ENCODE data around the gene BCAR3.

GRCh38 chr1:93663208-93663614, 18.4 kb downstream of the BCAR3 start:
- TF ChIP-seq EGR1 (IDR thresholded peaks at IDR 0.05) (no peak), CEBPB (IDR thresholded peaks at IDR 0.05) (no peak), TCF12 (IDR thresholded peaks at IDR 0.05; ENCODE audit: low read depth) (no peak), RAD21 (IDR thresholded peaks at IDR 0.05; ENCODE audit: low read depth) (no peak), FOXM1 (IDR thresholded peaks at IDR 0.05; ENCODE audit: borderline replicate concordance, low read depth) (no peak), EP300 (IDR thresholded peaks at IDR 0.05; ENCODE audit: borderline replicate concordance) (no peak), MAX (IDR thresholded peaks at IDR 0.05) (no peak), NFIC (IDR thresholded peaks at IDR 0.05) (no peak), TAF1 (IDR thresholded peaks at IDR 0.05; ENCODE audit: low read depth) (no peak), CREB1 (IDR thresholded peaks at IDR 0.05; ENCODE audit: low read depth) (no peak)
